Uterus (tissue), 4 donors: ENCODE results near the gene TIFAB. TPM values are rescaled to one million over a fixed set of nuclear protein-coding genes. Genes with fewer than 3 reads are reported as not detected.

Experiments
- DNase-seq, 2 donors: peaks; one replicate each; pipeline ENCODE4 v3.0.0-alpha.2; 2019 to 2020
- H3K27ac ChIP-seq, 2 donors: fragments of 200-600 bp; sonication (generic); 1 replicate in 1 of 2; 2 replicates in 1 of 2; pipeline ENCODE4 v1.5.1; 2016 to 2018
- H3K27me3 ChIP-seq, 2 donors: fragments of 200-600 bp; sonication (generic); one replicate each; pipeline ENCODE4 v1.5.1; 2018 to 2019; ENCODE audit warnings: control low read depth in 1 of 2
- H3K36me3 ChIP-seq, 2 donors: fragments of 200-600 bp; sonication (generic); one replicate each; pipeline ENCODE4 v1.5.1; 2019; ENCODE audit warnings: control low read depth in 1 of 2
- H3K4me1 ChIP-seq, 2 donors: fragments of 200-600 bp; sonication (generic); one replicate each; pipeline ENCODE4 v1.5.1; 2018 to 2019; ENCODE audit warnings: control low read depth in 1 of 2
- H3K4me3 ChIP-seq, 2 donors: fragments of 200-600 bp; sonication (generic); 1 replicate in 1 of 2; 2 replicates in 1 of 2; pipeline ENCODE4 v1.5.1; 2018 to 2019; ENCODE audit warnings: mild to moderate bottlenecking in 1 of 2
- H3K9me3 ChIP-seq, 2 donors: fragments of 200-600 bp; sonication (generic); one replicate each; pipeline ENCODE4 v1.5.1; 2019; ENCODE audit warnings: control low read depth in 1 of 2
- POLR2A ChIP-seq, 2 donors: fragments of 450-650 bp; IDR thresholded peaks; one replicate each; pipeline ENCODE4 v1.6.1; 2016; ENCODE audit warnings: antibody characterized with exemption in 2 of 2, mild to moderate bottlenecking in 1 of 2, moderate library complexity in 1 of 2
- intact Hi-C: fragments of 100-400 bp; cut with DNase I; formaldehyde crosslinking; loops from one replicate; pipeline ENCODE4 v1.15.1; 2023; ENCODE audit warnings: low total_unique reads
- total RNA-seq, 4 donors: library from RNA; depleted of rRNA in 3 of 4; stranded (reverse); fragments of >200 nt in 3 of 4; gene quantifications; one replicate each; pipeline versions ENCODE4 v1.1.0 to v1.2.4, GENCODE V29; 2014 to 2023
- TF ChIP-seq, protein P1 (sequence below), 4 experiments: fragments of 200-600 bp in 2 of 4; fragments of 450-650 bp in 2 of 4; sonication (generic) in 2 of 4; IDR thresholded peaks; one replicate each; pipeline ENCODE4 v1.5.1; 2016 to 2019; ENCODE audit warnings: antibody characterized with exemption in 4 of 4, mild to moderate bottlenecking in 2 of 4, moderate library complexity in 1 of 4
- donor health status: DM: yes; HTN: yes; CAD: no.

The TIFAB gene
- total RNA-seq, 4 donors from 2014 or later: 0.28 TPM; not detected in 3

GRCh38 chr5:135490245-135491037 is 38.3 kb upstream of the TIFAB start:
- no peak overlapping the region for H3K4me3 ChIP-seq
- intact Hi-C loops: no loop called here
- no peak for DNase-seq
- H3K27me3 ChIP-seq: peaks cover 4 to 34% of the 10 kb centered on the region in 2 donors
- TF ChIP-seq, protein P1, sequence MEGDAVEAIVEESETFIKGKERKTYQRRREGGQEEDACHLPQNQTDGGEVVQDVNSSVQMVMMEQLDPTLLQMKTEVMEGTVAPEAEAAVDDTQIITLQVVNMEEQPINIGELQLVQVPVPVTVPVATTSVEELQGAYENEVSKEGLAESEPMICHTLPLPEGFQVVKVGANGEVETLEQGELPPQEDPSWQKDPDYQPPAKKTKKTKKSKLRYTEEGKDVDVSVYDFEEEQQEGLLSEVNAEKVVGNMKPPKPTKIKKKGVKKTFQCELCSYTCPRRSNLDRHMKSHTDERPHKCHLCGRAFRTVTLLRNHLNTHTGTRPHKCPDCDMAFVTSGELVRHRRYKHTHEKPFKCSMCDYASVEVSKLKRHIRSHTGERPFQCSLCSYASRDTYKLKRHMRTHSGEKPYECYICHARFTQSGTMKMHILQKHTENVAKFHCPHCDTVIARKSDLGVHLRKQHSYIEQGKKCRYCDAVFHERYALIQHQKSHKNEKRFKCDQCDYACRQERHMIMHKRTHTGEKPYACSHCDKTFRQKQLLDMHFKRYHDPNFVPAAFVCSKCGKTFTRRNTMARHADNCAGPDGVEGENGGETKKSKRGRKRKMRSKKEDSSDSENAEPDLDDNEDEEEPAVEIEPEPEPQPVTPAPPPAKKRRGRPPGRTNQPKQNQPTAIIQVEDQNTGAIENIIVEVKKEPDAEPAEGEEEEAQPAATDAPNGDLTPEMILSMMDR (IDR thresholded peaks at IDR 0.05): no peak
- TF ChIP-seq POLR2A (IDR thresholded peaks at IDR 0.05): no peak
- no peaks in the 10 kb centered on the region for H3K36me3 ChIP-seq
- H3K4me1 ChIP-seq: peaks cover 0 to 15% of the 10 kb centered on the region in 2 donors
- no peak overlapping the region for H3K27ac ChIP-seq
- H3K9me3 ChIP-seq: no peaks in the 10 kb centered on the region

- no peak overlapping the region for H3K27ac ChIP-seq
- peaks cover 4 to 34% of the 10 kb centered on the region in 2 donors for H3K27me3 ChIP-seq
- intact Hi-C loops: no loop called here
- no peak for DNase-seq
- H3K4me1 ChIP-seq: peaks cover 0 to 15% of the 10 kb centered on the region in 2 donors
- no peaks in the 10 kb centered on the region for H3K36me3 ChIP-seq
- H3K4me3 ChIP-seq: no peak overlapping the region
- H3K9me3 ChIP-seq: no peaks in the 10 kb centered on the region
- TF ChIP-seq, protein P1 (IDR thresholded peaks at IDR 0.05): no peak
- TF ChIP-seq POLR2A (IDR thresholded peaks at IDR 0.05): no peak
These were observed 37.5 kb upstream of the TIFAB start for GRCh38 chr5:135489466-135490244.

GRCh38 chr5:135488727-135489465 is 36.7 kb upstream of the TIFAB start:
- no peaks in the 10 kb centered on the region for H3K36me3 ChIP-seq
- H3K27me3 ChIP-seq: peaks cover 4 to 34% of the 10 kb centered on the region in 2 donors
- no peak overlapping the region for H3K27ac ChIP-seq
- no peak for DNase-seq
- H3K4me3 ChIP-seq: no peak overlapping the region
- TF ChIP-seq, protein P1 (IDR thresholded peaks at IDR 0.05): no peak
- no peak for TF ChIP-seq POLR2A (IDR thresholded peaks at IDR 0.05)
- intact Hi-C loops: no loop called here
- peaks cover 0 to 15% of the 10 kb centered on the region in 2 donors for H3K4me1 ChIP-seq
- H3K9me3 ChIP-seq: no peaks in the 10 kb centered on the region

GRCh38 chr5:135487839-135488514 is 35.8 kb upstream of the TIFAB start:
- no peaks in the 10 kb centered on the region for H3K9me3 ChIP-seq
- TF ChIP-seq, protein P1 (IDR thresholded peaks at IDR 0.05): no peak
- no peak for TF ChIP-seq POLR2A (IDR thresholded peaks at IDR 0.05)
- H3K4me3 ChIP-seq: no peak overlapping the region
- H3K27me3 ChIP-seq: peaks cover 4 to 34% of the 10 kb centered on the region in 2 donors
- H3K27ac ChIP-seq: no peak overlapping the region
- H3K4me1 ChIP-seq: peaks cover 0 to 15% of the 10 kb centered on the region in 2 donors
- intact Hi-C loops: no loop called here
- no peaks in the 10 kb centered on the region for H3K36me3 ChIP-seq
- DNase-seq: no peak
